ENCODE results near the gene CLCN3. TPM values are rescaled to one million over a fixed set of nuclear protein-coding genes. Genes with fewer than 3 reads are reported as not detected.
A peak's percentile ranks its signal among the peaks of the same experiment; 100 is the strongest.

Gene CLCN3
- total and polyA plus RNA-seq, 9 of the 15 experiments (the other 6 are each of a cell fraction or from before 2014, with no cell fraction given): 12.7 to 60.6 (median 38.5) TPM

GRCh38 chr4:169627307-169627706, 6.9 kb downstream of the CLCN3 start (continued):
- TF ChIP-seq HINFP (tag; conservative IDR thresholded peaks at IDR 0.05; ENCODE audit: low read depth): no peak
- TF ChIP-seq SRSF9 (IDR thresholded peaks at IDR 0.05; ENCODE audit: borderline replicate concordance, low read depth, low read length): no peak
- TF ChIP-seq ZBTB1 (CRISPR knock-in tag; IDR thresholded peaks at IDR 0.05; ENCODE audit: borderline replicate concordance, low read depth): no peak

- DNase-seq (ENCODE audit: extremely low read depth in 1 of 4, low spot score in 3 of 4) (no peak), ATAC-seq (no peak), FAIRE-seq (peak; percentile 11)
- Histone ChIP-seq H3K4me1 (replicated peaks in 1 of 2; ENCODE audit: control insufficient read depth in 2 of 2, insufficient read depth in 2 of 2, low read length in 2 of 2) (peaks cover 13 to 33% of the 10 kb centered on the region in 2 experiments), H4K20me1 (replicated peaks; ENCODE audit: control insufficient read depth, insufficient read depth, low read length) (0 out of 2 replicates have a peak, but pooled peaks cover 7% of the 10 kb centered on the region), H3K9me1 (ENCODE audit: control insufficient read depth, insufficient read depth, low read length) (no peaks in the 10 kb centered on the region), H3K4me3 (no peak overlapping the region), H3K27me3 (ENCODE audit: control insufficient read depth in 2 of 2, insufficient read depth in 2 of 2, low read length in 2 of 2) (no peaks in the 10 kb centered on the region), H3K9ac (ENCODE audit: insufficient read depth in 1 of 2, low read depth in 2 of 2, low read length in 2 of 2) (no peak overlapping the region), H3K27ac (ENCODE audit: extremely low read depth, low read depth, low read length) (0 out of 3 replicates have a peak overlapping the region, but pooled peaks have one; percentile 39), H3K4me2 (ENCODE audit: insufficient read depth, low read length) (no peak overlapping the region), H3K9me3 (replicated peaks; ENCODE audit: control insufficient read depth, insufficient read depth, low read depth, low read length) (no peaks in the 10 kb centered on the region), H3K36me3 (ENCODE audit: control insufficient read depth, insufficient read depth, low read length) (peaks cover 6% of the 10 kb centered on the region; the same call in 1 of the 3 replicates), H2AFZ (ENCODE audit: low read depth, low read length) (no peak overlapping the region), H3K79me2 (ENCODE audit: control insufficient read depth, insufficient read depth, low read length) (peaks cover 87% of the 10 kb centered on the region)
- WGBS (ENCODE audit: insufficient coverage, low coverage, missing lambda C conversion rate): 70% methylated on average over 2 of the region's 2 CpGs
- TF ChIP-seq DLX4 (CRISPR knock-in tag; IDR thresholded peaks at IDR 0.05) (no peak), ZNF592 (IDR thresholded peaks at IDR 0.05) (0 out of 2 replicates have a peak, but pooled peaks have one; percentile 21), FOXO4 (CRISPR knock-in tag; IDR thresholded peaks at IDR 0.05) (no peak), SUPT5H (IDR thresholded peaks at IDR 0.05) (no peak), CBFA2T3 (IDR thresholded peaks at IDR 0.05) (0 out of 2 replicates have a peak, but pooled peaks have one; percentile 3)
- CTCF ChIA-PET (ENCODE audit: low intra/inter-chr PET ratio): no interaction called here
- no TSS peak for BruUV-seq (replicated peaks)
- intact Hi-C loops (cut with micrococcal nuclease) (no loop called here), in situ Hi-C loops (cut with MboI) (no loop called here)
- POLR2A ChIA-PET: interaction anchor here (4.9 kb wide), 1 partner anchor 31 kb away, joined by 51 read pairs; no protein-coding TSS in a partner anchor
Observed at GRCh38 chr4:169628579-169628978, 8.2 kb downstream of the CLCN3 start.

Measured in K562 (cell line).